ENCODE measurements around the gene DVL3. TPM values are rescaled to one million over a fixed set of nuclear protein-coding genes. Genes with fewer than 3 reads are reported as not detected.

DVL3 gene
- total RNA-seq, 4 donors from 2014 or later, result 28.9 to 45.2 (median 34.4) TPM

DNA sequence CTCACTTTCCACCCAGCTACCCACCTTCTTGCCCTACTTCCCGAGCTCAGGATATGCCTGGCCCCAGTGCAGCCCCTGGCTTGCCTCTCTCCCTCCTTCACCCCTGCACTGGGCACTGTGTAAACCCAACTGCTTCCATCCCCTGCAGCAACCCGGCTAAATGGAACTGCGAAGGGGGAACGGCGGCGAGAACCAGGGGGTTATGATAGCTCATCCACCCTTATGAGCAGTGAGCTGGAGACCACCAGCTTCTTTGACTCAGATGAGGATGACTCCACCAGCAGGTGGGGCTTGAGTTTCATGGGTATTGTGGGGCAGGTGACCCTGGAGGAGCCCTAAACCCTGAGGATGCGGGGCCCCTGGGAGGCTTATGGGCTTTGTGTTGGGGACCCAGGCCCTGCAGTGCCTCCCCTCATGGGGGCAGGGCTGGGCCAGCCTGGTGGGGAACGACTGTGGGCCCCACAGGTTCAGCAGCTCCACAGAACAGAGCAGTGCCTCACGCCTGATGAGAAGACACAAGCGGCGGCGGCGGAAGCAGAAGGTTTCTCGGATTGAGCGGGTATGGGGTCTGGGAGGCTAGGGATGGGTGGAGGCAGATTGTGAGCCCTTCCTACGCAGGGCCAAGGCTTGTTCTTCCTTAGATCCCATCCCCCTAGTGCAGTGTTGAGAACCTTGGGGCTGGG lies 9.6 kb downstream of the DVL3 start:
- TF ChIP-seq, protein P1, sequence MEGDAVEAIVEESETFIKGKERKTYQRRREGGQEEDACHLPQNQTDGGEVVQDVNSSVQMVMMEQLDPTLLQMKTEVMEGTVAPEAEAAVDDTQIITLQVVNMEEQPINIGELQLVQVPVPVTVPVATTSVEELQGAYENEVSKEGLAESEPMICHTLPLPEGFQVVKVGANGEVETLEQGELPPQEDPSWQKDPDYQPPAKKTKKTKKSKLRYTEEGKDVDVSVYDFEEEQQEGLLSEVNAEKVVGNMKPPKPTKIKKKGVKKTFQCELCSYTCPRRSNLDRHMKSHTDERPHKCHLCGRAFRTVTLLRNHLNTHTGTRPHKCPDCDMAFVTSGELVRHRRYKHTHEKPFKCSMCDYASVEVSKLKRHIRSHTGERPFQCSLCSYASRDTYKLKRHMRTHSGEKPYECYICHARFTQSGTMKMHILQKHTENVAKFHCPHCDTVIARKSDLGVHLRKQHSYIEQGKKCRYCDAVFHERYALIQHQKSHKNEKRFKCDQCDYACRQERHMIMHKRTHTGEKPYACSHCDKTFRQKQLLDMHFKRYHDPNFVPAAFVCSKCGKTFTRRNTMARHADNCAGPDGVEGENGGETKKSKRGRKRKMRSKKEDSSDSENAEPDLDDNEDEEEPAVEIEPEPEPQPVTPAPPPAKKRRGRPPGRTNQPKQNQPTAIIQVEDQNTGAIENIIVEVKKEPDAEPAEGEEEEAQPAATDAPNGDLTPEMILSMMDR (IDR thresholded peaks at IDR 0.05), result no peak
- TF ChIP-seq POLR2A (IDR thresholded peaks at IDR 0.05), result no peak
- no peak for DNase-seq
- H3K4me3 ChIP-seq, result no peak overlapping the region
- H3K27ac ChIP-seq, result no peak overlapping the region
- 93% methylated on average over 6 to 8 of the region's 16 CpGs for WGBS, 2 donors
- intact Hi-C loops (cut with DNase I), result no loop called here
- no peaks in the 10 kb centered on the region for H3K9me3 ChIP-seq
- peaks cover 31 to 81% (median 31%) of the 10 kb centered on the region in 3 donors for H3K36me3 ChIP-seq
- no peaks in the 10 kb centered on the region for H3K27me3 ChIP-seq
- H3K4me1 ChIP-seq, result peaks cover 0 to 37% (median 10%) of the 10 kb centered on the region in 3 donors

DNA sequence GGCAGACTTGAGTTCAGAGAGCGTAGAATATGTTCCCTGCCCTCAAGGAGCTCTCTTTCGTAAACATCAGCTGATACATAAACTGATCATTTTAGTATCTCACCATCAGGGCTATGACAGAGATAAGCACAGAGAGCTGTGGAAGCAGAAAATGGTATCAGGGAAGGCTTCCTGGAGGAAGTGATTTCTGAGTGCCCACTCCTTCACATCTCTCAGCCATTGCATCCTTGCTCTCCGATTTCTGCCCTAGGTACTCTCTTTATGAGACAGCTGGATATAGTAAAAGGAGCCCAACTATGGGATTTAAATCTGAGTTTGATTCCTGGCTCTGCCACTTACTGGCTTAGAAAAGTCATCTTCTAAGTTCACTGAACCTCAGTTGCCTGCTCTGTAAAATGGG lies 10.4 kb downstream of the DVL3 start:
- peaks cover 34 to 89% (median 37%) of the 10 kb centered on the region in 3 donors for H3K36me3 ChIP-seq
- H3K27me3 ChIP-seq, result no peaks in the 10 kb centered on the region
- peaks cover 0 to 30% (median 4%) of the 10 kb centered on the region in 3 donors for H3K4me1 ChIP-seq
- TF ChIP-seq, protein P1 (IDR thresholded peaks at IDR 0.05), result no peak
- TF ChIP-seq POLR2A (IDR thresholded peaks at IDR 0.05), result no peak
- no peak overlapping the region for H3K27ac ChIP-seq
- no peak overlapping the region for H3K4me3 ChIP-seq
- H3K9me3 ChIP-seq, result no peaks in the 10 kb centered on the region
- intact Hi-C loops (cut with DNase I), result no loop called here
- WGBS, 2 donors, result 96 to 100% methylated on average over 3 of the region's 3 CpGs
- no peak for DNase-seq

- DNase-seq, result no peak
- H3K27me3 ChIP-seq, result no peaks in the 10 kb centered on the region
- H3K4me1 ChIP-seq, result peaks cover 5 to 30% (median 5%) of the 10 kb centered on the region in 3 donors
- TF ChIP-seq, protein P1 (IDR thresholded peaks at IDR 0.05), result no peak
- no peak for TF ChIP-seq POLR2A (IDR thresholded peaks at IDR 0.05)
- WGBS, 2 donors, result 92 to 98% methylated on average over 4 to 6 of the region's 6 CpGs
- H3K36me3 ChIP-seq, result peaks cover 39 to 100% (median 41%) of the 10 kb centered on the region in 3 donors
- H3K9me3 ChIP-seq, result no peaks in the 10 kb centered on the region
- no peak overlapping the region for H3K27ac ChIP-seq
- intact Hi-C loops (cut with DNase I), result no loop called here
- no peak overlapping the region for H3K4me3 ChIP-seq
Observed at GRCh38 chr3:184166671-184167070, 11.5 kb downstream of the DVL3 start.

DNA sequence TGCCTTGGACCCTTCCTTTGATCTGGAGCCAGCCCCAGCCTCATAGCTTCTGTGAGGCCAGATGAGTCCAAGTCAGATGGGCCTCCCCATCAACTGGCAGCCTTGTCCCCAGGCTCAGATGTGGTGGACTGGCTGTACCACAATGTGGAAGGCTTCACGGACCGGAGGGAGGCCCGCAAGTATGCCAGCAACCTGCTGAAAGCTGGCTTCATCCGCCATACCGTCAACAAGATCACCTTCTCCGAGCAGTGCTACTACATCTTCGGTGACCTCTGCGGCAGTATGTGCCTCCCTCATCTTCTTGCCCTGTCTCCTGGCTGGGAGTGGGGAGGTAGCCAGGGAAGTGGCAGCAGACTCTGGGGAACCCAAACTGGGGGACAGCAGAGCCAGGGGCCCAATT lies 12.6 kb downstream of the DVL3 start:
- H3K4me3 ChIP-seq, result no peak overlapping the region
- no peaks in the 10 kb centered on the region for H3K9me3 ChIP-seq
- no peak overlapping the region for H3K27ac ChIP-seq
- no peak for DNase-seq
- intact Hi-C loops (cut with DNase I), result no loop called here
- H3K36me3 ChIP-seq, result peaks cover 39 to 93% (median 41%) of the 10 kb centered on the region in 3 donors
- H3K27me3 ChIP-seq, result no peaks in the 10 kb centered on the region
- peaks cover 10 to 31% (median 13%) of the 10 kb centered on the region in 3 donors for H3K4me1 ChIP-seq
- WGBS, 2 donors, result 96% methylated on average over 4 of the region's 8 CpGs; no CpG with 5 or more reads in 1 of the 2 donors
- TF ChIP-seq, protein P1 (IDR thresholded peaks at IDR 0.05), result no peak
- no peak for TF ChIP-seq POLR2A (IDR thresholded peaks at IDR 0.05)

DNA sequence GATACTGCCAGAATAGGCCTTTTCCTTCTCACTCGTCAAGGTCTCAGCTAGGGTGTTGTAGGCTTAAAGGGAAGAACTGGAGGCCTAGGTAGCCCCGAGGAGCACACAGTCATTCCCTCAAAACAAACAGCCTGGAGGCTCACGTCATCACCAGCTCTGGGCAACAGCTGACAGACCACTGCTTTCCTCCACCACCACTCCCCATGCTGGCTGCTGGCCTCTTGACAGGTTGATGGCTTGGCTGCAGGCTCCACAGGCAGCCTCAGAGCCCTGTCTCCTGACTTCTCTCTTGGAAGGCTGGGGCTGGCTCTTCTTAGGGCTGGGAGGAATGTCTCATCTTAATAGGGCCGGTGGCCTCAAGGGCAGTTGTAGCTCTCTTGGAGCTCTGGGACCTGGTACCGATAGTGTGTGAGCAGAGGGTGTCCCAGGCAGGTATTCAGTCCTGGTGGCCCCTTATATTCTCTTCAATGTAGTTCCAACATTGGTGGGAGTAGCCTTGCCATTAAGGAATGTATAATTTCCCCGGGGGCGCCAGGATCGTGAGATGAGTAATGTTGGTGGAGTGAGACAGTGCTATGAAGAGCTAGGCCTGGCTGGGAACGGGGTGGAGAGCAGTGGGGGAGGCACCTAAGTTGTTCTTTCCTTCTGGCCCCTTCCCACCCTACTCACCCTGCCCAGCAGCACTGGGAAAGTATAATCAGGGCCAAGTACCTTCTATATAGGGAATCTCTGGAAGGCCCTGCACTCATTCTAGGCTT lies 13.4 kb downstream of the DVL3 start:
- Histone ChIP-seq H3K9me3 (no peaks in the 10 kb centered on the region), H3K36me3 (peaks cover 39 to 85% (median 40%) of the 10 kb centered on the region in 3 donors), H3K27ac (no peak overlapping the region), H3K27me3 (no peaks in the 10 kb centered on the region), H3K4me1 (peaks cover 10 to 31% (median 16%) of the 10 kb centered on the region in 3 donors), H3K4me3 (no peak overlapping the region)
- intact Hi-C loops (cut with DNase I), result no loop called here
- 44 to 50% methylated on average over 4 to 7 of the region's 9 CpGs for WGBS, 2 donors
- TF ChIP-seq, protein P1 (IDR thresholded peaks at IDR 0.05), result no peak
- no peak for TF ChIP-seq POLR2A (IDR thresholded peaks at IDR 0.05)
- DNase-seq, result no peak

All from esophagus squamous epithelium (tissue), 5 donors.